ENCODE results near the gene CRTC1.
"Not testable (repeated sequence)": the region's sequence is repeated elsewhere in the genome, so short reads cannot be mapped to it uniquely, and the experiment has no call there.

CRTC1 gene

DNA sequence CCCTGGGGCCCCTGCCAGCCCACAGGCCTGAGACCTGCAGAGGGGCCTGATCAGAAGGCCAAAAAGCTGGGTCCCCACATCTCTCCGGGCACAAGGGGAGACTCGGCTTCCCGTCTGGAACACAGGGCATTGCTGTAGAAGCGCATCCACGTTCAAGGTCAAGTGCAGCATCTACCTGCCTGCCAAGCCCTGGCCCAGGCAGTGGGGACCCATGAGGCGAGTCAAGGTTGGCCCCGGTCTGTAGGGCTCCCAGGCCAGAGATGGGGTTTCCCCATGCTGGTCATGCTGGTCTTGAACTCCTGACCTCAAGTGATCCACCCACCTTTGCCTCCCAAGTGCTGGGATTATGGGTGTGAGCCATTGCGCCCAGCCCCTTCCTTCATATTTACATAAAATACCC is 121.2 kb downstream of the CRTC1 start:
- TF ChIP-seq, protein P1, sequence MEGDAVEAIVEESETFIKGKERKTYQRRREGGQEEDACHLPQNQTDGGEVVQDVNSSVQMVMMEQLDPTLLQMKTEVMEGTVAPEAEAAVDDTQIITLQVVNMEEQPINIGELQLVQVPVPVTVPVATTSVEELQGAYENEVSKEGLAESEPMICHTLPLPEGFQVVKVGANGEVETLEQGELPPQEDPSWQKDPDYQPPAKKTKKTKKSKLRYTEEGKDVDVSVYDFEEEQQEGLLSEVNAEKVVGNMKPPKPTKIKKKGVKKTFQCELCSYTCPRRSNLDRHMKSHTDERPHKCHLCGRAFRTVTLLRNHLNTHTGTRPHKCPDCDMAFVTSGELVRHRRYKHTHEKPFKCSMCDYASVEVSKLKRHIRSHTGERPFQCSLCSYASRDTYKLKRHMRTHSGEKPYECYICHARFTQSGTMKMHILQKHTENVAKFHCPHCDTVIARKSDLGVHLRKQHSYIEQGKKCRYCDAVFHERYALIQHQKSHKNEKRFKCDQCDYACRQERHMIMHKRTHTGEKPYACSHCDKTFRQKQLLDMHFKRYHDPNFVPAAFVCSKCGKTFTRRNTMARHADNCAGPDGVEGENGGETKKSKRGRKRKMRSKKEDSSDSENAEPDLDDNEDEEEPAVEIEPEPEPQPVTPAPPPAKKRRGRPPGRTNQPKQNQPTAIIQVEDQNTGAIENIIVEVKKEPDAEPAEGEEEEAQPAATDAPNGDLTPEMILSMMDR (IDR thresholded peaks at IDR 0.05; ENCODE audit: low read depth, low read length, missing control alignments), result no peak

DNA sequence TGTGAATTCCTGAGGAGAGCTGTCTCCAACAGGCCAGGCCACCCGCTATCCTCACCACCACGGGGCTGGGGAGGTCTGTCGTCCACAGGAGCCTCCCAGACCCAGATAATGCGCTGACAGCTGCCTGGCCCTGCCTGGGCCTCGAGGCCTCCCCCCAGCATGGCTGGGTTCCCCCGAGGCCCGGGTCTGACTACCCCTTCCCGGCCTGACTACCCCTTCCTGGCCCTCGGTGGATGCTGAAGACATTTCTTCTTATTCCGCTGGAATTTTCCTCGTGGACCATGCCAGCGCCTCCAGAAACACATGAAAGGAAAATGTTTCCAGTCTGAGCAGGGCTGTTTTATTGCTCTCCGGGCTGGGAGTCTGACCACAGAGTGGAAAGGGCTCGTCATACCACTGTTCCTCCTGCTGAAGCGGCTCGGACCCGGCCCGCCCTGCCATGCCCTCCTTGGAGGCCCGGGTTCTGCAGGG is 124.4 kb downstream of the CRTC1 start:
- TF ChIP-seq, protein P1 (IDR thresholded peaks at IDR 0.05; ENCODE audit: low read depth, low read length, missing control alignments), result no peak
- no peak overlapping the region for H3K4me3 ChIP-seq (replicated peaks; ENCODE audit: low read depth, low read length)
- DNase-seq (ENCODE audit: extremely low read depth, low read depth), result no peak

More for the DNA sequence above, 121.2 kb downstream of the CRTC1 start:
- no peak overlapping the region for H3K4me3 ChIP-seq (replicated peaks; ENCODE audit: low read depth, low read length)
- no peak for DNase-seq (ENCODE audit: extremely low read depth, low read depth)

DNA sequence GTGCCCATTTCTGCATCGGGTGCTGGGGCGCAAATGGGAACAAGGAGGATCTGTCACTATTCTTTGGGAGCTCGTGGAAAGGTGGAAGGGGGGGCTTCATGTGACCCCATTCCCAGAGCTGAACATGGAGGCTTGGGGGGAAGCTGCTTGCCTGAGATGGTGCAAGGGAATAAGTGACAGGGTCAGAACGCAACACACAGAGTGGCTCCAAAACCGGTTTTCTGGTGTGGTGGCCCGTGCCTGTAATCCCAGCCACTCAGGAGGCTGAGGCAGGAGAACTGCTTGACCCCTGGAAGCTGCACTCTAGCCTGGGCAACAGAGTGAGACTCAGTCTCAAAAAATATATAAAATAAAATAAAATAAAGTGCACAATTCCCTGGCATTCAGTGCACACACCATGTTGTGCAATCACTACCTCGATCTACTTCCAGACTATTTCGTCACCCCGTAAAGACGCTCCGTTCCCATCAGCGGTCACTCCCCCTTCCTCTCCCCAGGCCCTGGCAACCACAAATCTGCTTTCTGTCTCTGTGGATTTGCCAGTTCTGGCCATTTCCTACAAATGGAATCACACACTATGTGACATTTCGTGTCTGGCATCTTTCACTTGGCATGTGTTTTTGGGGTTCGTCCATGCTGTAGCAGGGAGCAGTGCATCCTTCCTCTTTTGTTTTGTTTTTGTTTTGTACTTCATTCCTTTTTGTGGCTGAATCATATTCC is 125.8 kb downstream of the CRTC1 start:
- H3K4me3 ChIP-seq (replicated peaks; ENCODE audit: low read depth, low read length), result no peak overlapping the region
- TF ChIP-seq, protein P1 (IDR thresholded peaks at IDR 0.05; ENCODE audit: low read depth, low read length, missing control alignments), result no peak
- no peak for DNase-seq (ENCODE audit: extremely low read depth, low read depth)

DNA sequence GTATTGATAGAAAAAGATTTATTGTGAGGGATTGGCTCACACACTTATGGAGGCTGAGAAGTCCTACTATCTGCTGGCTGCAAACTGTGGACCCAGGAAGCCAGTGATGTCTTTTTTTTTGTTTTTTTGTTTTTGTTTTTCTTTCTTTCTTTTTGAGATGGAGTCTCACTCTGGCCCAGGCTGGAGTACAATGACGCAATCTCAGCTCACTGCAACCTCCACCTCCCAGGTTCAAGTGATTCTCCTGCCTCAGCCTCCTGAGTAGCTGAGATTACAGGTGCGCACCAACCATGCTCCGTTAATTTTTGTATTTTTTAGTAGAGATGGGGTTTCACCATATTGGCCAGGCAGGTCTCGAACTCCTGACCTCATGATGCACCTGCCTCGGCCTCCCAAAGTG is 128.2 kb downstream of the CRTC1 start:
- not testable (repeated sequence) for H3K4me3 ChIP-seq (replicated peaks; ENCODE audit: low read depth, low read length); DNase-seq (ENCODE audit: extremely low read depth, low read depth)

DNA sequence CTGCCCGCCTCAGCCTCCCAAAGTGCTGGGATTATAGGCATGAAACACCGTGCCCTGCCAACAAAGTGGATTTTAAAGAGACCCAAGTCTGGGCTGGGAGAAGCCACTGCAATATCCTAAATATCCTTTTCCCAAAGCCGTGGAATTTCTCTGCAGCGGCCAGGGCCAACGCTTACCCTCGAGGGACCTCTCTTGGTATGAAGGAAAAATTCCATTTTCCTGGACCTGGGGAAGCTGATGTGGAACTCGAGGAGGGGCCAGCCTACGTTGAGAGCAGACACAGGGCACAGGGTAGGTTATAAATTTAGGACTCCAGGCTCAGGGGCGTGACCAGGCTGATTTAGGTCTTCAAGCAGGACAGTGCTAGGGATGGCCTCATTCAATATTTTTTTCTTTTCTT is 130.6 kb downstream of the CRTC1 start:
- TF ChIP-seq, protein P1 (IDR thresholded peaks at IDR 0.05; ENCODE audit: low read depth, low read length, missing control alignments), result no peak
- H3K4me3 ChIP-seq (replicated peaks; ENCODE audit: low read depth, low read length), result no peak overlapping the region
- DNase-seq (ENCODE audit: extremely low read depth, low read depth), result no peak

DNA sequence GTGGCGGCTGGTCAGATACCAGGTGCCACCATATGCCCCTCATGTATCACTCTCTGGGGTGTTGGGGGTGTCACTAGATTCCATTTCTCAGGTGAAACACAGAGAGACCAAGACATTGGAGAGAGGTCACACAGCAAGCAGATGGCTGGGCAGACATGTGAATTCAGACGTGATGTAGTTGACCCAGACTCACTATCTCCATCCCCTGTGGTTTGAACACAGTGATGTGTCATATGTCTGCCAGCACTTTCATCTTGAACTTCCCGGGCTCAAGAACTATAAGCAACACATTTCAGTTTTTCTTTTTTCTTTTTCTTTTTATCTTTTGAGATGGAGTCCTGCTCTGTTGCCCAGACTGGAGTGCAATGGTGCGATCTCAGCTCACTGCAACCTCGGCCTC is 132.2 kb downstream of the CRTC1 start:
- H3K4me3 ChIP-seq (replicated peaks; ENCODE audit: low read depth, low read length), result no peak overlapping the region
- TF ChIP-seq, protein P1 (IDR thresholded peaks at IDR 0.05; ENCODE audit: low read depth, low read length, missing control alignments), result no peak
- DNase-seq (ENCODE audit: extremely low read depth, low read depth), result no peak

DNA sequence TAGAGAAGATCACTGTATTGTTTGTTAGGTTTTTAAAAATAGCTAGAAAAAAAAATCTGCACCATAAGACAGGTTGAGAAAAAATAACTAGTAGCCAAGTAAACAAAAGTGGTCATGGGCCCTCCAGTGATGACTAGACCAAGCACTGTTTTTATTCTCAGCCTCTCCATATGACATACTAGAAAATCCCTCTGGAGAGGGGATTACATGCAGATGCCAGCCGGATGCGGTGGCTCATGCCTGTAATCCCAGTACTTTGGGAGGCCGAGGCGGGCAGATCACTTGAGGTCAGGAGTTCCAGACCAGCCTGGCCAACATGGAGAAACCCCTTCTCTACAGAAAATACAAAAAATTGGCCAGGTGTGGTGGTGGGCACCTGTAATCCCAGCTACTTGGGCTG is 133.2 kb downstream of the CRTC1 start:
- not testable (repeated sequence) for H3K4me3 ChIP-seq (replicated peaks; ENCODE audit: low read depth, low read length); DNase-seq (ENCODE audit: extremely low read depth, low read depth)

DNA sequence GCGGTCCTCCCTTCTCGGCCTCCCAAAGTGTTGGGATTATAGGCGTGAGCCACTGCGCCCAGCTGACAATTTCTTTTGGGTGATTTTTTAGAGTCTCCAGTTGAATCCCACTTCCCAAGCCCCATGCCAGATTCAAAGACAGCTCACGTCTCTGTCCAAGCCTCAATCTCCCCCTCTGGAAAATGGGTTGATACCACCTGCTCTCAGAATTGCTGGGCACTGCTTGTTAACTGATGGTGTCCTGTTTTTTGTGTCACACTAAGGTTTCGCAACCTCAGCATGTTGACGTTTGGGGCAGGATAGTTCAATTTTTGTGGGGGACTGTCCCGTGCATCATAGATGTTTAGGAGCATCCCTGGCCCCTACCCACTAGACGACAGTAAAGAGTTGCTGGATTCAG is 134.1 kb downstream of the CRTC1 start:
- DNase-seq (ENCODE audit: extremely low read depth, low read depth), result no peak
- H3K4me3 ChIP-seq (replicated peaks; ENCODE audit: low read depth, low read length), result no peak overlapping the region
- TF ChIP-seq, protein P1 (IDR thresholded peaks at IDR 0.05; ENCODE audit: low read depth, low read length, missing control alignments), result no peak

All from HFF-Myc (cell line).